K562 (cell line): ENCODE results near the gene KCNAB1. TPM values are rescaled to one million over a fixed set of nuclear protein-coding genes. Genes with fewer than 3 reads are reported as not detected.

Experiments used
- ATAC-seq: fragments of 200-7000 bp; cut with Tn5 transposase; 3 replicates; pipeline ENCODE4 v1.9.1; 2020; ENCODE audit warnings: moderate library complexity
- BruUV-seq: library from RNA; stranded (reverse); fragments of 400-500 nt; replicated peaks from 2 replicates; lab custom pipeline; 2021; lab: Mats Ljungman, UMichigan
- CTCF ChIA-PET: fragments of 300-600 bp; formaldehyde crosslinking; extraction: SDS; loops from one replicate; lab custom pipeline; 2021; ENCODE audit warnings: low intra/inter-chr PET ratio; lab: Yijun Ruan, JAX
- POLR2A ChIA-PET: fragments of 300-600, 350-650 bp; sonication (Branson Sonifier 250); formaldehyde crosslinking; extraction: SDS; loops from one replicate; lab custom pipeline; 2021; ENCODE audit warnings: antibody characterized with exemption, inconsistent platforms; lab: Yijun Ruan, JAX
- DNase-seq, 4 experiments: peaks; one replicate each; pipeline versions ENCODE4 v3.0.0 to v3.0.0-alpha.2; 2011 to 2018; ENCODE audit warnings: low spot score in 3 of 4, mixed read lengths in 3 of 4; ENCODE audit errors: extremely low read depth in 1 of 4
- FAIRE-seq: peaks from 2 replicates; lab custom pipeline; 2011; peaks lifted over from hg19 to GRCh38; lab: Jason Lieb, UNC
- H2AFZ ChIP-seq: 2 replicates; pipeline ENCODE4 v1.6.0; 2011; ENCODE audit warnings: low read depth, low read length, control low read depth, inconsistent platforms
- H3K27ac ChIP-seq: fragments of 200-600 bp; 3 replicates; pipeline ENCODE4 v1.8.0; 2011; ENCODE audit warnings: low read depth, mild to moderate bottlenecking, control low read depth, inconsistent platforms, low read length, moderate library complexity, mixed read lengths; ENCODE audit errors: extremely low read depth
- H3K27me3 ChIP-seq, 2 experiments: fragments of 300-600 bp in 1 of 2; 2 replicates in 1 of 2; 3 replicates in 1 of 2; pipeline versions ENCODE4 v1.6.0 to v1.8.0; 2011; ENCODE audit warnings: inconsistent platforms in 2 of 2, low read length in 2 of 2, mild to moderate bottlenecking in 1 of 2, mixed read lengths in 1 of 2, moderate library complexity in 1 of 2; ENCODE audit not compliant: control insufficient read depth in 2 of 2, insufficient read depth in 2 of 2
- H3K36me3 ChIP-seq: fragments of 300-600 bp; 3 replicates; pipeline ENCODE4 v1.8.0; 2011; ENCODE audit warnings: mild to moderate bottlenecking, low read length, inconsistent platforms; ENCODE audit not compliant: control insufficient read depth, insufficient read depth
- H3K4me1 ChIP-seq, 2 experiments: fragments of 200-600 bp in 1 of 2; replicated peaks in 1 of 2; 2 replicates in 1 of 2; 3 replicates in 1 of 2; pipeline versions ENCODE4 v1.5.1 to v1.8.0; 2011; ENCODE audit warnings: inconsistent platforms in 2 of 2, low read length in 2 of 2, mild to moderate bottlenecking in 1 of 2, mixed read lengths in 1 of 2, moderate library complexity in 1 of 2; ENCODE audit not compliant: control insufficient read depth in 2 of 2, insufficient read depth in 2 of 2
- H3K4me2 ChIP-seq: 2 replicates; pipeline ENCODE4 v1.6.1; 2011; ENCODE audit warnings: low read length, control low read depth, inconsistent platforms, mixed read lengths; ENCODE audit not compliant: insufficient read depth
- H3K4me3 ChIP-seq: fragments of 200-600 bp; sonication (generic), shearing (Covaris generic); 2 replicates; pipeline ENCODE4 v1.5.1; 2016; ENCODE audit warnings: control low read depth, inconsistent platforms
- H3K79me2 ChIP-seq: fragments of 200-600 bp; 3 replicates; pipeline ENCODE4 v1.8.0; 2011; ENCODE audit warnings: low read length, inconsistent platforms; ENCODE audit not compliant: control insufficient read depth, insufficient read depth
- H3K9ac ChIP-seq, 2 experiments: 2 replicates each; pipeline versions ENCODE4 v1.6.0 to v1.6.1; 2011; ENCODE audit warnings: low read depth in 2 of 2, low read length in 2 of 2, control low read depth in 1 of 2, inconsistent platforms in 1 of 2, mild to moderate bottlenecking in 1 of 2, mixed read lengths in 1 of 2; ENCODE audit not compliant: insufficient read depth in 1 of 2
- H3K9me1 ChIP-seq: one replicate; pipeline ENCODE4 v1.6.0; 2011; ENCODE audit warnings: inconsistent platforms, mild to moderate bottlenecking, low read length, moderate library complexity; ENCODE audit not compliant: control insufficient read depth, insufficient read depth
- H3K9me3 ChIP-seq: replicated peaks from 2 replicates; pipeline ENCODE4 v1.5.1; 2011; ENCODE audit warnings: low read depth, low read length, inconsistent platforms; ENCODE audit not compliant: control insufficient read depth, insufficient read depth
- H4K20me1 ChIP-seq: replicated peaks from 2 replicates; pipeline ENCODE4 v1.6.1; 2011; ENCODE audit warnings: low read length, inconsistent platforms, mixed read lengths; ENCODE audit not compliant: control insufficient read depth, insufficient read depth
- EGR1 ChIP-seq: fragments of 450-650 bp; conservative IDR thresholded peaks from 2 replicates; pipeline ENCODE4 v1.6.1; 2017; ENCODE audit warnings: mild to moderate bottlenecking
- GTF2B ChIP-seq: IDR thresholded peaks from 2 replicates; pipeline ENCODE4 v1.6.1; 2011; ENCODE audit not compliant: insufficient read length; ENCODE audit errors: extremely low read depth
- PREB ChIP-seq: sonication (generic); formaldehyde crosslinking; IDR thresholded peaks from 2 replicates; pipeline ENCODE4 v1.8.1; 2023; ENCODE audit warnings: mild to moderate bottlenecking, missing genetic modification reagents
- ZNF232 ChIP-seq: sonication (generic); formaldehyde crosslinking; IDR thresholded peaks from 2 replicates; pipeline ENCODE4 v1.8.0; 2022; ENCODE audit warnings: mild to moderate bottlenecking, missing genetic modification reagents
- WGBS: fragments of 100-300 bp; shearing (Covaris generic); methylation state at CpG from one replicate; pipeline ENCODE4 v1.1.6; 2016; ENCODE audit warnings: low coverage, mixed read lengths; ENCODE audit not compliant: insufficient coverage; ENCODE audit errors: missing lambda C conversion rate; 5-methylcytosine and 5-hydroxymethylcytosine counted together
- in situ Hi-C: fragments of 300-500 bp; cut with MboI; formaldehyde crosslinking; loops from 4 replicates; pipeline ENCODE4 v1.15.0; 2018; ENCODE audit warnings: inconsistent platforms, mixed read lengths
- intact Hi-C: fragments of 100-400 bp; cut with micrococcal nuclease; formaldehyde crosslinking; loops from 2 replicates; pipeline ENCODE4 v1.14.2; 2022
- polyA plus RNA-seq, 8 experiments: library from polyadenylated mRNA; depleted of rRNA in 4 of 8; stranded (reverse) in 5 of 8; unstranded in 3 of 8; fragments of >200 nt; fragmentation: Nextera tagmentation in 2 of 8; fragmentation: Illumina TruSeq in 1 of 8; extraction: Ambion mirVana in 2 of 8; extraction: Trizol in 1 of 8; gene quantifications; 2 replicates each; pipeline versions ENCODE4 v1.2.1 to v1.2.3, GENCODE V29; 2011 to 2014; ENCODE audit warnings: inconsistent platforms in 1 of 8, missing spikeins in 1 of 8
- total RNA-seq, 7 experiments: library from RNA; depleted of rRNA in 6 of 7; stranded (reverse); fragments of >200 nt in 6 of 7; fragmentation: Illumina TruSeq in 2 of 7; extraction: Trizol in 2 of 7; gene quantifications; 2 replicates each; pipeline versions ENCODE4 v1.2.1 to v1.2.3, GENCODE V29; 2011 to 2021; ENCODE audit warnings: low replicate concordance in 1 of 7
- TF ChIP-seq, protein P1 (sequence below): fragments of 450-650 bp; IDR thresholded peaks from 2 replicates; pipeline ENCODE4 v1.6.1; 2017; ENCODE audit warnings: antibody characterized with exemption
- TF ChIP-seq, protein P2 (sequence below), 2 experiments: fragments of 450-650 bp; IDR thresholded peaks; 2 replicates each; pipeline ENCODE4 v1.6.1; 2016
- TF ChIP-seq, protein P3 (sequence below): sonication (generic); formaldehyde crosslinking; IDR thresholded peaks from 2 replicates; pipeline ENCODE4 v1.5.0; 2020; ENCODE audit warnings: missing genetic modification reagents

The KCNAB1 gene
- total and polyA plus RNA-seq, 9 of the 15 experiments (the other 6 are each of a cell fraction or from before 2014, with no cell fraction given) = 0.14 to 1.2 (median 0.51) TPM

GRCh38 chr3:156246961-156247725 lies 126.8 kb downstream of the KCNAB1 start:
- WGBS = 0% methylated on average over 5 of the region's 5 CpGs
- FAIRE-seq = no peak

More at GRCh38 chr3:156246961-156247725, 126.8 kb downstream of the KCNAB1 start:
- no peaks in the 10 kb centered on the region for H3K9me3 ChIP-seq
- no peak overlapping the region for H3K27ac ChIP-seq
- H3K4me1 ChIP-seq = no peaks in the 10 kb centered on the region
- H3K27me3 ChIP-seq = no peaks in the 10 kb centered on the region
- ChIA-PET CTCF (no interaction called here), POLR2A (no interaction called here)
- no peaks in the 10 kb centered on the region for H3K9me1 ChIP-seq
- no peak overlapping the region for H3K4me3 ChIP-seq
- no peaks in the 10 kb centered on the region for H3K36me3 ChIP-seq
- no peak for DNase-seq
- no peak overlapping the region for H3K4me2 ChIP-seq
- no peaks in the 10 kb centered on the region for H4K20me1 ChIP-seq
- intact Hi-C loops = no loop called here
- no peak overlapping the region for H3K9ac ChIP-seq
- no peak for TF ChIP-seq ZNF232 (CRISPR knock-in tag)
- TF ChIP-seq PREB (CRISPR knock-in tag) = no peak
- TF ChIP-seq, protein P1, sequence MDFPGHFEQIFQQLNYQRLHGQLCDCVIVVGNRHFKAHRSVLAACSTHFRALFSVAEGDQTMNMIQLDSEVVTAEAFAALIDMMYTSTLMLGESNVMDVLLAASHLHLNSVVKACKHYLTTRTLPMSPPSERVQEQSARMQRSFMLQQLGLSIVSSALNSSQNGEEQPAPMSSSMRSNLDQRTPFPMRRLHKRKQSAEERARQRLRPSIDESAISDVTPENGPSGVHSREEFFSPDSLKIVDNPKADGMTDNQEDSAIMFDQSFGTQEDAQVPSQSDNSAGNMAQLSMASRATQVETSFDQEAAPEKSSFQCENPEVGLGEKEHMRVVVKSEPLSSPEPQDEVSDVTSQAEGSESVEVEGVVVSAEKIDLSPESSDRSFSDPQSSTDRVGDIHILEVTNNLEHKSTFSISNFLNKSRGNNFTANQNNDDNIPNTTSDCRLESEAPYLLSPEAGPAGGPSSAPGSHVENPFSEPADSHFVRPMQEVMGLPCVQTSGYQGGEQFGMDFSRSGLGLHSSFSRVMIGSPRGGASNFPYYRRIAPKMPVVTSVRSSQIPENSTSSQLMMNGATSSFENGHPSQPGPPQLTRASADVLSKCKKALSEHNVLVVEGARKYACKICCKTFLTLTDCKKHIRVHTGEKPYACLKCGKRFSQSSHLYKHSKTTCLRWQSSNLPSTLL = no peak
- TF ChIP-seq, protein P2, sequence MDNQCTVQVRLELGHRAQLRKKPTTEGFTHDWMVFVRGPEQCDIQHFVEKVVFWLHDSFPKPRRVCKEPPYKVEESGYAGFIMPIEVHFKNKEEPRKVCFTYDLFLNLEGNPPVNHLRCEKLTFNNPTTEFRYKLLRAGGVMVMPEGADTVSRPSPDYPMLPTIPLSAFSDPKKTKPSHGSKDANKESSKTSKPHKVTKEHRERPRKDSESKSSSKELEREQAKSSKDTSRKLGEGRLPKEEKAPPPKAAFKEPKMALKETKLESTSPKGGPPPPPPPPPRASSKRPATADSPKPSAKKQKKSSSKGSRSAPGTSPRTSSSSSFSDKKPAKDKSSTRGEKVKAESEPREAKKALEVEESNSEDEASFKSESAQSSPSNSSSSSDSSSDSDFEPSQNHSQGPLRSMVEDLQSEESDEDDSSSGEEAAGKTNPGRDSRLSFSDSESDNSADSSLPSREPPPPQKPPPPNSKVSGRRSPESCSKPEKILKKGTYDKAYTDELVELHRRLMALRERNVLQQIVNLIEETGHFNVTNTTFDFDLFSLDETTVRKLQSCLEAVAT (IDR thresholded peaks at IDR 0.05) = no peak
- TF ChIP-seq EGR1 = no peak
- TF ChIP-seq GTF2B = no peak
- TF ChIP-seq, protein P3, sequence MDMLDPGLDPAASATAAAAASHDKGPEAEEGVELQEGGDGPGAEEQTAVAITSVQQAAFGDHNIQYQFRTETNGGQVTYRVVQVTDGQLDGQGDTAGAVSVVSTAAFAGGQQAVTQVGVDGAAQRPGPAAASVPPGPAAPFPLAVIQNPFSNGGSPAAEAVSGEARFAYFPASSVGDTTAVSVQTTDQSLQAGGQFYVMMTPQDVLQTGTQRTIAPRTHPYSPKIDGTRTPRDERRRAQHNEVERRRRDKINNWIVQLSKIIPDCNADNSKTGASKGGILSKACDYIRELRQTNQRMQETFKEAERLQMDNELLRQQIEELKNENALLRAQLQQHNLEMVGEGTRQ = no peak
- no TSS peak for BruUV-seq
- H3K79me2 ChIP-seq = no peaks in the 10 kb centered on the region
- no peak for ATAC-seq
- H2AFZ ChIP-seq = no peak overlapping the region
- in situ Hi-C loops = no loop called here
